GM12874 (cell line): Measurements from ENCODE around the gene PHF13.

ENCODE experiments used
- TF ChIP-seq, protein P1 (sequence below): IDR thresholded peaks from 2 replicates; pipeline ENCODE4 v1.5.1; 2011; ENCODE audit warnings: low read depth, mild to moderate bottlenecking, control low read depth, low read length, moderate library complexity; ENCODE audit not compliant: insufficient read depth

PHF13 gene

GRCh38 chr1:6624710-6625583 is 11.4 kb downstream of the PHF13 start, which contains the start of gene THAP3:
Gene THAP3, plus strand, starts transcription at chr1:6624868. Its CDS starts 351 bp downstream, at chr1:6625219.
- TF ChIP-seq, protein P1, sequence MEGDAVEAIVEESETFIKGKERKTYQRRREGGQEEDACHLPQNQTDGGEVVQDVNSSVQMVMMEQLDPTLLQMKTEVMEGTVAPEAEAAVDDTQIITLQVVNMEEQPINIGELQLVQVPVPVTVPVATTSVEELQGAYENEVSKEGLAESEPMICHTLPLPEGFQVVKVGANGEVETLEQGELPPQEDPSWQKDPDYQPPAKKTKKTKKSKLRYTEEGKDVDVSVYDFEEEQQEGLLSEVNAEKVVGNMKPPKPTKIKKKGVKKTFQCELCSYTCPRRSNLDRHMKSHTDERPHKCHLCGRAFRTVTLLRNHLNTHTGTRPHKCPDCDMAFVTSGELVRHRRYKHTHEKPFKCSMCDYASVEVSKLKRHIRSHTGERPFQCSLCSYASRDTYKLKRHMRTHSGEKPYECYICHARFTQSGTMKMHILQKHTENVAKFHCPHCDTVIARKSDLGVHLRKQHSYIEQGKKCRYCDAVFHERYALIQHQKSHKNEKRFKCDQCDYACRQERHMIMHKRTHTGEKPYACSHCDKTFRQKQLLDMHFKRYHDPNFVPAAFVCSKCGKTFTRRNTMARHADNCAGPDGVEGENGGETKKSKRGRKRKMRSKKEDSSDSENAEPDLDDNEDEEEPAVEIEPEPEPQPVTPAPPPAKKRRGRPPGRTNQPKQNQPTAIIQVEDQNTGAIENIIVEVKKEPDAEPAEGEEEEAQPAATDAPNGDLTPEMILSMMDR, result peak; percentile 20; the same call in 1 of the 2 replicates

DNA sequence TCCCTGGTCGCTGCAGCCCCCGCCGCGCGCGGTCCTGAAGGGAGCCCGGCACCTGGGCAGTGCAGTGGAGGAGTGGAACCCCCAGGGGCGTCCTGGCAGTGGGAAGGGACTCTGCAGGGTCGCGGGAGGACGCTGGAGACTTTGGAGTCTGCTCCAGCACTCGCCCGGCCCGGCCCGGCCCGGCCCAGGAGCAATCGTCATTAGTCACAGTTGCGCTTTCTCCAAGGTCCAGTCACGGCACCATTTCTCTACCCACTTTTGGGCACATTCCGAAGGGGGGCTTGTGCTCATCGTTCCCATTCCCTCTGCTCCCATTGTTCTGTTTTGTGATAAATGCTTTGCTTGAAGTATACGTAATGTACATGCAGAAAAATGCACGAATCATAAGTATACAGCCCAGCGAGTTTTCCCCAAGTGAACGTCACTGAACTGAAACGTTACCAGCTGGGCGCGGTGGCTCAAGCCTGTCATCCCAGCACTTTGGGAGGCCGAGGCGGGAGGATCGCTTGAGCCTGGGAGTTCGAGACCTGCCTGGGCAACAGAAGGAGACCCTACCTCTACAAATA is 12.1 kb downstream of the PHF13 start:
- TF ChIP-seq, protein P1, result no peak

DNA sequence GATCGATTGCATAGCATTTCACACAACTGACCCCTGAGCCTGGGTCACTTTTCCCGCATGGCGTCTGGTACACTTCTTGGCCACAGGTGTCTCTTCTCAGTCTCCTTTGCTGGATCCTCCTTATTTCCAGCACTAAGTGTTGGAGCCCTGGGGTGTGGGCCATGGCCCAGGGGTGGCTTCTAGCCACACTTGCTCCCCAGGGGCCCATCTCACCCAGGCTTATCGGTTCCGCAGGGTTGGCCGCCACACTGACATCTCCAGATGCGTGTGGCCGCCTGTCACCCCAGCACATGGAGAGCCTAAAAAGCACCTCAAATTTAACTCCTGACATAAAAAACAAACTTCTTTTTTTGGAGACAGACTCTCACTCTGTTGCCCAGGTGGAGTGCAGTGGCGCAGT is 13.5 kb downstream of the PHF13 start:
- TF ChIP-seq, protein P1, result no peak

- TF ChIP-seq, protein P1, result no peak
These were observed 14.5 kb downstream of the PHF13 start for GRCh38 chr1:6627841-6628545.

- TF ChIP-seq, protein P1, result no peak
These were observed 15.5 kb downstream of the PHF13 start for GRCh38 chr1:6628971-6629479.

- TF ChIP-seq, protein P1, result no peak
These were observed 16.5 kb downstream of the PHF13 start for GRCh38 chr1:6630027-6630426.

GRCh38 chr1:6631058-6631457 is 17.5 kb downstream of the PHF13 start:
- TF ChIP-seq, protein P1, result no peak
